ENCODE data around the gene PTPRN2.

DNA sequence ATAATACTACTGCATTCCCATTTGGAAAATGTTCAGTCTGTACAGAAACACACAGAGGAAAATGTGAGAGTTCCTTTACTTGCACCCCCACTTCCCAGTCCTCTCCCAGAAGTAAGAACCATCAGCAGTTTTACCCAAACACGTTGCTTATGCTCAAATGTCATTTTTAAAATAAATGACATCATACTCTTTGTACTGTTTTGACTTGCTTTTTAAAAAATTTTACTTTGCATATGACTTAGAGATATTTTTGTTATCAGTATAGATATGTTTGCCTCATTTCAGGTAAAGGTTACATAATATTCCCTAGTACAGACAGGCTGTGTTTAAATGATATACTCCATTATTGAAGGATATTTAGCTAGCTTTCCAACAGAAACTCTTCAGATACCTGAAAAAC lies 13.5 kb upstream of the PTPRN2 start:
- TF ChIP-seq CTCF (IDR thresholded peaks at IDR 0.05) (no peak), POLR2A (IDR thresholded peaks at IDR 0.05) (no peak)
